A549 treated with CORT108297 at 1 μM for 4 hours (cell line): ENCODE measurements around the gene GJD4. TPM values are rescaled to one million over a fixed set of nuclear protein-coding genes. Genes with fewer than 3 reads are reported as not detected.

ENCODE experiments used
- total RNA-seq: library from RNA; stranded (reverse); fragments of 200-300 nt; extraction: Qiagen RNA extraction; gene quantifications from 5 replicates; pipeline ENCODE4 v1.2.3, GENCODE V29; 2022

GJD4 gene, protein sequence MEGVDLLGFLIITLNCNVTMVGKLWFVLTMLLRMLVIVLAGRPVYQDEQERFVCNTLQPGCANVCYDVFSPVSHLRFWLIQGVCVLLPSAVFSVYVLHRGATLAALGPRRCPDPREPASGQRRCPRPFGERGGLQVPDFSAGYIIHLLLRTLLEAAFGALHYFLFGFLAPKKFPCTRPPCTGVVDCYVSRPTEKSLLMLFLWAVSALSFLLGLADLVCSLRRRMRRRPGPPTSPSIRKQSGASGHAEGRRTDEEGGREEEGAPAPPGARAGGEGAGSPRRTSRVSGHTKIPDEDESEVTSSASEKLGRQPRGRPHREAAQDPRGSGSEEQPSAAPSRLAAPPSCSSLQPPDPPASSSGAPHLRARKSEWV
- total RNA-seq, result 0.06 TPM in 1 of 5 replicates, not detected in the others

DNA sequence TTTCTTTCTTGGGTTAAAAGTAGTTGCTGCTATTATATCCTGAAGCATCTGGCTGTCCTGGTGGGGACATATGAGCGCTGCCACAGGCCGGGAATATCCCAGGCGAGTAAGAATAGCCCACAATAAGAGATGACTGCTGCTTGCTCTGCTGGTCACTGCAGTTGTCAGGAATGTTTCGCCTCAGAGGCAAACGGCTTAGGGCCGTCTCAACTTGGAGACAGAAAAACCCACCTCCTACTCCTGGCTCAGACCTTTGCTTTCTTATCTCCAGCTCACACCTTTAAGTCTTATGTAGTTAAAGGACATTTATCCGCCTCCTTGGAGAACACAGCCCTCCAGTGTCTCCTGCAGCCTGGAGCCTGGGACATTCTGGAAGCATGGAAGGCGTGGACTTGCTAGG is at the start of gene GJD4:
TSS of gene GJD4 (plus strand) at position 151 of the 400 bp plus-strand sequence. CDS start at position 378, 227 bp downstream.

DNA sequence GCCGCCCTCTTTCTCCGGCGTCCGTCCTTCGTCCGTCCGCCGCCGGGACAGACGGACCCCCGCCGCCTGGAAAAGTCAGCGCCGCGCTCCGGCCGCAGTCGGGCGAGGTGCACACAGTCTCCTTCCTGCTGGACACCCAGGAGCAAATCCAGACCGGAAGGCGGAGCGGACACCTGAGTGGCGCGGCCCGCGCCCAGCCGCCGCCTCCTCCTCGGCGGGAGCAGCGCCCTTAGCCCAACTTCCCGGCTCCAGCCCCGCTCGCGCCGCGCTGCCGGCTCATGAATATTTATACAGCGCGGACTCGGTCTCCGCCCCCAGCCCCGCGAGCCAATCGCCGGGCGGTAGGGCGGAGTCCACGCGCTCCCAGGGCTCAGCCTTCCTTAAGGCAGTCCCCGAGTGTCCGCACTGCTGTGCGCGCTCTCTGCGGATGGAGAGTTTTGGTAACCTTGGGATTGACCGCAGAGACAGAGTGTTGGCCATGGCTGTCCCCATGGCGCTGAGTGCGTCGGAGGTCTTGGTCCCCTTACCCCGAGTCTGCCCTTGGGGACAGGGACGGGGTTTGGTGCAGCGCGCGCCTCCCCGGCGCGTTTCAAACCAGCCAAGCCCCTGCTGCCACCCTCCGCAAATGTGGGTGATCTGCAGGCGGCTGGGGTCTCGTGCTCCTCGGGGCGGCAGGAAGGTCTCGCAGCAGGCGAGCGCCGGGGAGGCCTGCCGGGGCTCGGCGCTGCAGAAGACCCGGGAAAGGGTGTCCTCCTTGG is 37.1 kb downstream of the GJD4 start, which contains the start of gene FZD8:
TSS of gene FZD8 (minus strand) at position 262 of the 758 bp plus-strand sequence. CDS start 867 bp downstream, outside the sequence.

Other genes with a start within 250 kb of the GJD4 start
- gene FZD8, start 37.0 kb downstream of the GJD4 start, total RNA-seq, result 4.7 to 8.2 TPM (median 6.6 TPM) in 5 replicates